K562 (cell line): Measurements from ENCODE around the gene ANKRD11. TPM values are rescaled to one million over a fixed set of nuclear protein-coding genes. Genes with fewer than 3 reads are reported as not detected.

Experiments
- BRCA1 ChIP-seq, 2 experiments: fragments of 450-650 bp in 1 of 2; sonication (generic) in 1 of 2; formaldehyde crosslinking in 1 of 2; IDR thresholded peaks; 2 replicates each; pipeline versions ENCODE4 v1.5.0 to v1.6.1; 2017 to 2020; ENCODE audit warnings: mild to moderate bottlenecking in 1 of 2, missing genetic modification reagents in 1 of 2
- ELF2 ChIP-seq: fragments of 250-450 bp; sonication (Bioruptor Pico); IDR thresholded peaks from 2 replicates; pipeline ENCODE4 v1.5.0; 2021; ENCODE audit warnings: mild to moderate bottlenecking
- ELF4 ChIP-seq: fragments of 450-650 bp; formaldehyde crosslinking; IDR thresholded peaks from 2 replicates; pipeline ENCODE4 v1.4.0; 2022; ENCODE audit warnings: missing genetic modification characterization
- EP400 ChIP-seq: fragments of 450-650 bp; IDR thresholded peaks from 2 replicates; pipeline ENCODE4 v1.6.1; 2017; ENCODE audit warnings: antibody characterized with exemption, mild to moderate bottlenecking, moderate library complexity
- HOMEZ ChIP-seq: fragments of 250-450 bp; sonication (Bioruptor Pico); IDR thresholded peaks from 2 replicates; pipeline ENCODE4 v1.4.0; 2020; ENCODE audit warnings: mild to moderate bottlenecking, moderate library complexity
- JUN ChIP-seq, 2 experiments: sonication (generic) in 1 of 2; formaldehyde crosslinking in 1 of 2; IDR thresholded peaks; 2 replicates each; pipeline versions ENCODE4 v1.6.1 to v1.8.0; 2012 to 2022; ENCODE audit warnings: borderline replicate concordance in 2 of 2, mild to moderate bottlenecking in 2 of 2, improper control_type of control experiment in 1 of 2, low read depth in 1 of 2, low read length in 1 of 2, missing genetic modification reagents in 1 of 2
- KAT8 ChIP-seq: fragments of 450-650 bp; IDR thresholded peaks from 2 replicates; pipeline ENCODE4 v1.6.1; 2016; ENCODE audit warnings: low read depth, mild to moderate bottlenecking
- KDM1A ChIP-seq, 2 experiments: fragments of 450-650 bp; IDR thresholded peaks; 2 replicates each; pipeline ENCODE4 v1.6.1; 2016; ENCODE audit warnings: mild to moderate bottlenecking in 2 of 2
- MAFG ChIP-seq: fragments of 450-650 bp; conservative IDR thresholded peaks from 2 replicates; pipeline ENCODE4 v1.6.1; 2016; ENCODE audit warnings: missing genetic modification characterization, missing compliant biosample characterization
- MAZ ChIP-seq, 2 experiments: fragments of 450-650 bp in 1 of 2; sonication (generic) in 1 of 2; formaldehyde crosslinking; IDR thresholded peaks in 1 of 2; conservative IDR thresholded peaks in 1 of 2; 2 replicates each; pipeline versions ENCODE4 v1.4.0 to v1.5.0; 2020; ENCODE audit warnings: mild to moderate bottlenecking in 1 of 2, missing genetic modification reagents in 1 of 2
- MED1 ChIP-seq: sonication (generic); formaldehyde crosslinking; IDR thresholded peaks from 2 replicates; pipeline ENCODE4 v1.8.1; 2023; ENCODE audit warnings: missing genetic modification reagents, borderline replicate concordance
- NFRKB ChIP-seq: fragments of 450-650 bp; IDR thresholded peaks from 2 replicates; pipeline ENCODE4 v1.6.1; 2016; ENCODE audit warnings: low read depth
- PHF8 ChIP-seq: fragments of 200-600 bp; sonication (generic); IDR thresholded peaks from 2 replicates; pipeline ENCODE4 v1.6.1; 2012; ENCODE audit warnings: mixed run types, mild to moderate bottlenecking, inconsistent platforms, low read length, moderate library complexity, borderline replicate concordance
- POLR2B ChIP-seq: fragments of 450-650 bp; IDR thresholded peaks from 2 replicates; pipeline ENCODE4 v1.6.1; 2018; ENCODE audit warnings: low read depth; ENCODE audit not compliant: partially characterized antibody
- SAFB2 ChIP-seq: fragments of 200-400 bp; formaldehyde crosslinking; IDR thresholded peaks from 2 replicates; pipeline ENCODE4 v1.6.1; 2018; ENCODE audit warnings: borderline replicate concordance, low read length, low read depth, moderate library complexity; ENCODE audit not compliant: severe bottlenecking
- SIN3A ChIP-seq, 2 experiments: fragments of 150-350 bp in 1 of 2; IDR thresholded peaks; 2 replicates each; pipeline ENCODE4 v1.6.1; 2011 to 2016; ENCODE audit warnings: borderline replicate concordance in 2 of 2, low read depth in 2 of 2, low read length in 2 of 2, mild to moderate bottlenecking in 2 of 2, moderate library complexity in 2 of 2; ENCODE audit not compliant: control insufficient read depth in 1 of 2
- SIN3B ChIP-seq: fragments of 450-650 bp; IDR thresholded peaks from 2 replicates; pipeline ENCODE4 v1.6.1; 2017; ENCODE audit warnings: low read depth, mild to moderate bottlenecking, moderate library complexity
- SRF ChIP-seq, 2 experiments: fragments of 250-450, 450-650 bp in 1 of 2; sonication (Bioruptor Pico) in 1 of 2; sonication (generic) in 1 of 2; formaldehyde crosslinking; IDR thresholded peaks; 2 replicates each; pipeline versions ENCODE4 v1.5.0 to v1.5.1; 2020 to 2022; ENCODE audit warnings: mild to moderate bottlenecking in 1 of 2, missing genetic modification reagents in 1 of 2
- SRSF3 ChIP-seq: fragments of 200-400 bp; formaldehyde crosslinking; IDR thresholded peaks from 2 replicates; pipeline ENCODE4 v1.6.1; 2016; ENCODE audit warnings: mild to moderate bottlenecking, low read length, moderate library complexity; ENCODE audit not compliant: insufficient read depth
- TBP ChIP-seq: optimal IDR thresholded peaks from 2 replicates; pipeline ENCODE3; 2011; ENCODE audit warnings: low read depth, low read length, improper control_type of control experiment
- WHSC1 ChIP-seq: IDR thresholded peaks from one replicate; pipeline ENCODE4 v1.6.1; 2012; ENCODE audit warnings: low read length, control low read depth, inconsistent platforms
- ZKSCAN1 ChIP-seq: fragments of 150-350 bp; IDR thresholded peaks from 2 replicates; pipeline ENCODE4 v1.6.1; 2016; ENCODE audit warnings: low read depth, low read length
- ZNF316 ChIP-seq: fragments of 450-650 bp; IDR thresholded peaks from 2 replicates; pipeline ENCODE4 v1.6.1; 2016
- ZNF507 ChIP-seq: conservative IDR thresholded peaks from 2 replicates; pipeline ENCODE4 v1.6.1; 2017; ENCODE audit warnings: missing genetic modification characterization, missing compliant biosample characterization
- polyA plus RNA-seq, 8 experiments: library from polyadenylated mRNA; depleted of rRNA in 4 of 8; stranded (reverse) in 5 of 8; unstranded in 3 of 8; fragments of >200 nt; fragmentation: Nextera tagmentation in 2 of 8; fragmentation: Illumina TruSeq in 1 of 8; extraction: Ambion mirVana in 2 of 8; extraction: Trizol in 1 of 8; gene quantifications; 2 replicates each; pipeline versions ENCODE4 v1.2.1 to v1.2.3, GENCODE V29; 2011 to 2014; ENCODE audit warnings: inconsistent platforms in 1 of 8, missing spikeins in 1 of 8
- total RNA-seq, 7 experiments: library from RNA; depleted of rRNA in 6 of 7; stranded (reverse); fragments of >200 nt in 6 of 7; fragmentation: Illumina TruSeq in 2 of 7; extraction: Trizol in 2 of 7; gene quantifications; 2 replicates each; pipeline versions ENCODE4 v1.2.1 to v1.2.3, GENCODE V29; 2011 to 2021; ENCODE audit warnings: low replicate concordance in 1 of 7
- TF ChIP-seq, protein P1 (sequence below), 2 experiments: fragments of 450-650 bp in 1 of 2; sonication (generic) in 1 of 2; formaldehyde crosslinking in 1 of 2; IDR thresholded peaks in 1 of 2; conservative IDR thresholded peaks in 1 of 2; 2 replicates each; pipeline versions ENCODE4 v1.6.1 to v1.8.1; 2016 to 2023; ENCODE audit warnings: mild to moderate bottlenecking in 2 of 2, moderate library complexity in 2 of 2, inconsistent platforms in 1 of 2, missing genetic modification reagents in 1 of 2

The ANKRD11 gene
- total and polyA plus RNA-seq, 9 of the 15 experiments (the other 6 are each of a cell fraction or from before 2014, with no cell fraction given), result 4.7 to 126 (median 31.7) TPM

DNA sequence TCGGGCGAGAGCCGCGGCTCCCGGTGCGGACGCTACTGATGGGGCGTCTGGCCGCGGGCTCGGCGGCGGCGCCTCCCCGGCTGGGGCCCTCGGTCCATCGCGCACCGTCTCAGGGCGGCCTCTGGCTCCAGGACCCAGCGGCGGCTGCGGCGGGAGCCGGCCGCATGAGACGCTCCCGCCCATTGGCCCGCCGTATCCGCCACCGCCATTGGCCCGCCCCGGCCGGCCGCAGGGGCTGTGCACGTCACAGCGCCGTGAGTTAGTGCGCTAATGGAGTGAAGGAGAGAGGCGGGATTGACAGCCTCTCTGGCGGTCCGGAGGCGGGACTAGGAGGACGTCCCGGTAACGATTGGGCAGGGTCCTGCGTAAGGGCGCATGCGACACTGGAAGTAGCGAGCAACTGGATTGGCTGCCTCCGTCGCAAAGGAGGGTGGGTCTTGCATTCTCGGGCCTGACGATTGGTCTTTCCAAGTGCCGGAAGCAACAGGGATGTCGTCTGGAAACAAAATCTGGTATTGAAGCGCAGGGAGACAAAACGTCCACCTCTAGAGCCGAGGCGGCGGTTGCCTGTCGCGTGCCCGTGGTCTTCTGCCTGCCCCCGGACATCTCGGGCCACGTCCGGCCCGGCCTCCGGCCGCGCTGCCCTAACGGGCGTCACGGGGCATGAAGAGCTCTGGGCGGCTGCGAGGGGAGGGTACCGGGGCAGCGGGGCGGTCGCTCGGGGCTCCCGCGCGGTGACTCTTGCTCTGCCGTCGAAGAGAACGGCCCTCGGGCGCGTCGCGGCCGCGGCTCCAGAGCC lies at the start of gene ANKRD11 (continued):
- TF ChIP-seq, protein P1, sequence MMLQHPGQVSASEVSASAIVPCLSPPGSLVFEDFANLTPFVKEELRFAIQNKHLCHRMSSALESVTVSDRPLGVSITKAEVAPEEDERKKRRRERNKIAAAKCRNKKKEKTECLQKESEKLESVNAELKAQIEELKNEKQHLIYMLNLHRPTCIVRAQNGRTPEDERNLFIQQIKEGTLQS (IDR thresholded peaks at IDR 0.05), result no peak
- TF ChIP-seq, protein P1 (CRISPR knock-in tag; conservative IDR thresholded peaks at IDR 0.05), result 0 out of 2 replicates have a peak, but pooled peaks have one; percentile 17
- peak; percentile 73 for TF ChIP-seq SIN3B
- TF ChIP-seq WHSC1, result no peak
- TF ChIP-seq BRCA1 (IDR thresholded peaks at IDR 0.05), result no peak
- TF ChIP-seq BRCA1 (CRISPR knock-in tag; IDR thresholded peaks at IDR 0.05), result no peak
- no peak for TF ChIP-seq MED1 (CRISPR knock-in tag)
- TF ChIP-seq SIN3A (IDR thresholded peaks at IDR 0.05; ENCODE audit: borderline replicate concordance in 2 of 2, control insufficient read depth in 1 of 2, low read depth in 2 of 2, low read length in 2 of 2), result peak; percentile 82 to 90; a peak in 2 of 4 replicates
- TF ChIP-seq SRSF3, result no peak
- no peak for TF ChIP-seq SAFB2
- peak; percentile 36; the same call in 1 of the 2 replicates for TF ChIP-seq EP400
- TF ChIP-seq JUN (IDR thresholded peaks at IDR 0.05; ENCODE audit: borderline replicate concordance, low read depth, low read length), result 0 out of 2 replicates have a peak, but pooled peaks have one; percentile 22
- no peak for TF ChIP-seq JUN (CRISPR knock-in tag; IDR thresholded peaks at IDR 0.05; ENCODE audit: borderline replicate concordance)
- TF ChIP-seq ELF4 (CRISPR knock-in tag), result peak; percentile 92
- TF ChIP-seq POLR2B, result peak; percentile 47
- no peak for TF ChIP-seq NFRKB
- no peak for TF ChIP-seq HOMEZ (CRISPR knock-in tag)
- peak; percentile 99 for TF ChIP-seq ELF2 (CRISPR knock-in tag)
- no peak for TF ChIP-seq KDM1A (IDR thresholded peaks at IDR 0.05)
- TF ChIP-seq MAFG (tag), result no peak
- peak; percentile 60 to 63 for TF ChIP-seq MAZ (CRISPR knock-in tag; conservative IDR thresholded peaks at IDR 0.05 in 1 of 2, IDR thresholded peaks at IDR 0.05 in 1 of 2)
- peak; percentile 69; the same call in 1 of the 2 replicates for TF ChIP-seq PHF8
- peak; percentile 83 for TF ChIP-seq TBP
- no peak for TF ChIP-seq KAT8
- no peak for TF ChIP-seq ZNF507
- no peak for TF ChIP-seq ZNF316
- 0 out of 2 replicates have a peak, but pooled peaks have one; percentile 6 for TF ChIP-seq ZKSCAN1
- peak in 1 of 2 experiments; percentile 19; a peak in 1 of 4 replicates for TF ChIP-seq SRF (CRISPR knock-in tag; IDR thresholded peaks at IDR 0.05)
